Adipocyte (in vitro differentiated cells): ENCODE measurements around the gene FBXO10.

Experiments used
- DNase-seq: peaks from one replicate; pipeline ENCODE4 v3.0.0-alpha.2; 2015; ENCODE audit warnings: low read depth
- H3K27me3 ChIP-seq: replicated peaks from 2 replicates; pipeline ENCODE4 v1.7.0; 2013; ENCODE audit warnings: mild to moderate bottlenecking, low read length, moderate library complexity; ENCODE audit not compliant: control insufficient read depth, insufficient read depth
- H3K36me3 ChIP-seq: 2 replicates; pipeline ENCODE4 v1.7.0; 2013; ENCODE audit warnings: low read length, mild to moderate bottlenecking, moderate library complexity; ENCODE audit not compliant: control insufficient read depth, insufficient read depth, severe bottlenecking
- H3K4me1 ChIP-seq: 2 replicates; pipeline ENCODE4 v1.7.0; 2013; ENCODE audit warnings: mild to moderate bottlenecking, low read length, moderate library complexity; ENCODE audit not compliant: control insufficient read depth, insufficient read depth
- H3K4me3 ChIP-seq: 2 replicates; pipeline ENCODE4 v1.7.0; 2013; ENCODE audit warnings: mild to moderate bottlenecking, low read length, moderate library complexity
- H3K9ac ChIP-seq: 2 replicates; pipeline ENCODE4 v1.7.0; 2013; ENCODE audit warnings: mild to moderate bottlenecking, low read length, moderate library complexity
- H3K9me3 ChIP-seq: 2 replicates; pipeline ENCODE4 v1.7.0; 2013; ENCODE audit warnings: mild to moderate bottlenecking, low read length, moderate library complexity; ENCODE audit not compliant: control insufficient read depth

FBXO10 gene

GRCh38 chr9:37562826-37563225, 13.4 kb downstream of the FBXO10 start:
- peaks cover 12% of the 10 kb centered on the region for H3K36me3 ChIP-seq

GRCh38 chr9:37561682-37562081, 14.5 kb downstream of the FBXO10 start:
- Histone ChIP-seq H3K27me3 (no peaks in the 10 kb centered on the region), H3K9ac (no peak overlapping the region), H3K4me3 (no peak overlapping the region), H3K4me1 (no peaks in the 10 kb centered on the region), H3K9me3 (peaks cover 3% of the 10 kb centered on the region), H3K36me3 (peaks cover 12% of the 10 kb centered on the region)
- no peak for DNase-seq

More at GRCh38 chr9:37562826-37563225, 13.4 kb downstream of the FBXO10 start:
- H3K9ac ChIP-seq: no peak overlapping the region
- no peaks in the 10 kb centered on the region for H3K4me1 ChIP-seq
- peaks cover 3% of the 10 kb centered on the region for H3K9me3 ChIP-seq
- DNase-seq: no peak
- H3K4me3 ChIP-seq: no peak overlapping the region
- no peaks in the 10 kb centered on the region for H3K27me3 ChIP-seq

- Histone ChIP-seq H3K27me3 (no peaks in the 10 kb centered on the region), H3K9ac (no peak overlapping the region), H3K4me3 (no peak overlapping the region), H3K9me3 (peaks cover 3% of the 10 kb centered on the region), H3K36me3 (peaks cover 12% of the 10 kb centered on the region), H3K4me1 (peaks cover 4% of the 10 kb centered on the region)
- DNase-seq: no peak
Measured at GRCh38 chr9:37559855-37560592, 16.2 kb downstream of the FBXO10 start.

DNA sequence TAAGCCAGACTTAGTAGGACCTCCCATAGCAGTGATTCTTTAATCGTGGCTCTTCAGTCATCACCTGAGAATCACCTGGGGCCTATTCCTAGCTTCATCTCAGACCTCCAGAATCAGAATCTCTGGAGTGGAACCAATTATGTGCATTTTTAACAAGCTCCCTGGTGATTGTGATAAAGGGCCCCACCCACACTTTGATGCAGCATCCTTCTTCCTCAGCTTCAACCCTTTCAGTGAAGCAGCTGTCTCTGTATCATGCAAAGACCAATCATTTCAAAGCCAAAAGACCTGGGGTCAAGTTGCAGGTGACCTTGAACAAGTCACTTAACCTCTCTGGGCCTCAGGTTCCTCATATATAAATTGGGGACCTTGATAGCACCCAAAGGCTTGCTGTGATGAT, 17.1 kb downstream of the FBXO10 start:
- peaks cover 3% of the 10 kb centered on the region for H3K9me3 ChIP-seq
- peaks cover 4% of the 10 kb centered on the region for H3K4me1 ChIP-seq
- no peaks in the 10 kb centered on the region for H3K27me3 ChIP-seq
- H3K9ac ChIP-seq: no peak overlapping the region
- no peak overlapping the region for H3K4me3 ChIP-seq
- no peak for DNase-seq
- peaks cover 10% of the 10 kb centered on the region for H3K36me3 ChIP-seq

- Histone ChIP-seq H3K27me3 (no peaks in the 10 kb centered on the region), H3K9ac (no peak overlapping the region), H3K4me3 (no peak overlapping the region), H3K9me3 (no peaks in the 10 kb centered on the region), H3K4me1 (peaks cover 7% of the 10 kb centered on the region), H3K36me3 (peaks cover 7% of the 10 kb centered on the region)
- peak; percentile 60 for DNase-seq
Measured at GRCh38 chr9:37555786-37556185, 20.4 kb downstream of the FBXO10 start.

GRCh38 chr9:37554318-37554717, 21.9 kb downstream of the FBXO10 start:
- no peak overlapping the region for H3K4me3 ChIP-seq
- H3K9ac ChIP-seq: no peak overlapping the region
- DNase-seq: no peak
- H3K27me3 ChIP-seq: no peaks in the 10 kb centered on the region
- no peaks in the 10 kb centered on the region for H3K9me3 ChIP-seq
- peaks cover 5% of the 10 kb centered on the region for H3K36me3 ChIP-seq
- H3K4me1 ChIP-seq: peaks cover 7% of the 10 kb centered on the region

DNA sequence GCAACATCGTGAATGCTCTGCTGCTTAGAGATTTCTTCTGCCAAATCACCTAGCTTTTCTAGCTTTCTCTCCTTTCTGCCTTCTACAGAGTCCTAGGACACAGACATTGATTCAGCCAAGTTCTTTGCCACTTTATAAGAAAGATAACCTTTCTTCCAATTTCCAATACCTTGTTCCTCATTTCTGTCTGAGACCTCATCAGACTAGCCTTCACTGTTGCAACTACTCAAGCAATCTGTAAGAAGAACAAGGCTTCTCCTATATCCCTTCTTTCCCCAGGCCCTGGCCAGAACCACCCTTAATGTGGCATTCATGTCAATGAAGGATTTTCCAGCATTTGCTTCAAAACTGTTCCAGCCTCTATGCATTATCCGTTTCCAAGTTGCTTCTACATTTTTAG, 24.3 kb downstream of the FBXO10 start:
- DNase-seq: no peak
- Histone ChIP-seq H3K4me1 (peaks cover 7% of the 10 kb centered on the region), H3K36me3 (no peaks in the 10 kb centered on the region), H3K27me3 (no peaks in the 10 kb centered on the region), H3K4me3 (no peak overlapping the region), H3K9ac (no peak overlapping the region), H3K9me3 (no peaks in the 10 kb centered on the region)

DNA sequence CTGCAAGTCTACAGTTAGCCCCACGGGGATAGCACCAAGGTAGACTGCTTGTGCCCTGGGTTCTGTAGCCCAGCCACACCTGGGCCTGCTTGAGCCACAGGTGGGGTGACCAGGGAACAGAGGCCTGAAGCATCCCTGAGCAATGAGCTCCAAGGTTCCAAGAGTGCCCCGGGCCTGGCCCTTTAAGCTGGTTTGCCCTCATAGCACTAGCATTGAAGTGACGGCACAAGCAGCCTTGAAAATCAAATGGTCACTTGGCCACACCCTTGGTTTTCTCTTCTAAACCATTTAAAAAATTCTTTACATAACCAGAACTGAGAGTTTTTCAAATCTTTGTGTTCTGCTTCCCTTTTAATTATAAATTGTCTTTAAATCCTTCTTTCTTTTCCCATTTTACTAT, 24.7 kb downstream of the FBXO10 start:
- H3K4me3 ChIP-seq: no peak overlapping the region
- H3K9me3 ChIP-seq: no peaks in the 10 kb centered on the region
- DNase-seq: no peak
- peaks cover 7% of the 10 kb centered on the region for H3K4me1 ChIP-seq
- no peaks in the 10 kb centered on the region for H3K27me3 ChIP-seq
- H3K36me3 ChIP-seq: no peaks in the 10 kb centered on the region
- no peak overlapping the region for H3K9ac ChIP-seq

DNA sequence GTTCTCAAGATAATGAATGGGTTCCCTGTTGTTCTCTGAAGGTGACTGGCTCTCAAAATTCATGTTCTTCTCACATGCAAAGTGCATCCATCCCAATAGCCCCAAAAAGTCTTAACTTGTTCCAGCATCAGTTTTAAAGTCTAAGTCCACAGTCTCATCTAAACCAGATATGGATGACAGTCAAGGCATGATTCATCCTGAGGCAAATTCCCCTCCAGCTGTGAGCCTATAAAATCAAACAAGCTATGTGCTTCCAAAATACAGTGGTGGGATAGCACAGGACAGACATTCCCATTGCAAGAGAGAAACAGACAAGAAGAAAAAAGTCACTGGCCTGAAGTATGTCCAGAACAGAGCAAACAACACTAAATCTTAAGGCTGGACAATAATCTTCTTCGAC, 25.4 kb downstream of the FBXO10 start:
- no peaks in the 10 kb centered on the region for H3K36me3 ChIP-seq
- peak; percentile 31 for DNase-seq
- H3K9ac ChIP-seq: no peak overlapping the region
- no peak overlapping the region for H3K4me3 ChIP-seq
- H3K9me3 ChIP-seq: no peaks in the 10 kb centered on the region
- no peaks in the 10 kb centered on the region for H3K27me3 ChIP-seq
- peaks cover 4% of the 10 kb centered on the region for H3K4me1 ChIP-seq

- Histone ChIP-seq H3K9ac (no peak overlapping the region), H3K36me3 (no peaks in the 10 kb centered on the region), H3K9me3 (no peaks in the 10 kb centered on the region), H3K27me3 (no peaks in the 10 kb centered on the region), H3K4me1 (peaks cover 4% of the 10 kb centered on the region), H3K4me3 (no peak overlapping the region)
- DNase-seq: no peak
Measured at GRCh38 chr9:37549527-37549926, 26.7 kb downstream of the FBXO10 start.

DNA sequence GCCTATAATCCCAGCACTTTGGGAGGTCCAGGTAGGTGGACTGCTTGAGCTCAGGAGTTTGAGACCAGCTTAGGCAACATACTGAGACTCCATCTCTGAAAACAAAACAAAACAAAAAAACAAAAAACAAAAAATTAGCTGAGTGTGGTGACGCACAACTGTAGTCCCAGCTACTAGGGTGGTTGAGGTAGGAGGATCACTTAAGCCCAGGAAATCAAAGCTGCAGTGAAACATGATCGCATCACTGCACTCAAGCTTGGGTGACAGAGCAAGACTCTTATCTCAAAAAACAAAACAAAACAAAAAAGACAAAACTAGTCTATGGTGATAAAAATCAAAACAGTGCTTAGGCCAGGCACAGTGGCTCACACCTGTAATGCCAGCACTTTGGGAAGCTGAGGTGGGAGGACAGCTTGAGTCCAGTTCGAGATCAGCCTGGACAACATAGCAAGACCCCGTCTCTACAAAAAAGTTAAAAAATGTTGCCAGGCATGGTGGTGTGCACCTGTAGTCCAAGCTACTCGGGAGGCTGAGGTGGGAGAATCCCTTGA, 28.8 kb downstream of the FBXO10 start:
- peaks cover 4% of the 10 kb centered on the region for H3K4me1 ChIP-seq
- no peaks in the 10 kb centered on the region for H3K9me3 ChIP-seq
- H3K9ac ChIP-seq: no peak overlapping the region
- H3K4me3 ChIP-seq: no peak overlapping the region
- no peak for DNase-seq
- H3K27me3 ChIP-seq: no peaks in the 10 kb centered on the region
- no peaks in the 10 kb centered on the region for H3K36me3 ChIP-seq

- Histone ChIP-seq H3K9ac (no peak overlapping the region), H3K4me3 (no peak overlapping the region), H3K27me3 (no peaks in the 10 kb centered on the region), H3K36me3 (peaks cover 17% of the 10 kb centered on the region), H3K9me3 (no peaks in the 10 kb centered on the region), H3K4me1 (no peaks in the 10 kb centered on the region)
- no peak for DNase-seq
Measured at GRCh38 chr9:37543468-37543867, 32.7 kb downstream of the FBXO10 start.
